ENCODE data around the gene NR5A1.

DNA sequence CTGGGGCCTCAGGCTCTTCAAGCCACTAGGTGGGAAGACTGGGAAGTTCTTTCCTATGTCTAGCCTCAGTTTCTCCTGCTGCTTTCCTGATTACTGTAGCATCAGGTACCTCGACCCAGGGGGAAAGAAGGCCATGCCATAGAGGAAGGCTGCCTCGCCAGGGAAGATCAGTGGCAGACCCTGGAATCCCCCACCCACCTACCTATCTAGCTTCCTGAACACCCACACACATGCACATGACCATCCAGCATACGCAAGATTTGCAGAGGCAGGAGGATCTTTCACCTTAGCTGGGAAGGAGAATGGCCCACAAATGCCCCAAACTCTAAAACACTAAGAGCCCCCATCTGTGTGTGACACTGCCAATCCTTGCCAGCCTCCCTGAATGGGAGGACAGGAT is 8.0 kb downstream of the NR5A1 start:
- TF ChIP-seq, protein P1, sequence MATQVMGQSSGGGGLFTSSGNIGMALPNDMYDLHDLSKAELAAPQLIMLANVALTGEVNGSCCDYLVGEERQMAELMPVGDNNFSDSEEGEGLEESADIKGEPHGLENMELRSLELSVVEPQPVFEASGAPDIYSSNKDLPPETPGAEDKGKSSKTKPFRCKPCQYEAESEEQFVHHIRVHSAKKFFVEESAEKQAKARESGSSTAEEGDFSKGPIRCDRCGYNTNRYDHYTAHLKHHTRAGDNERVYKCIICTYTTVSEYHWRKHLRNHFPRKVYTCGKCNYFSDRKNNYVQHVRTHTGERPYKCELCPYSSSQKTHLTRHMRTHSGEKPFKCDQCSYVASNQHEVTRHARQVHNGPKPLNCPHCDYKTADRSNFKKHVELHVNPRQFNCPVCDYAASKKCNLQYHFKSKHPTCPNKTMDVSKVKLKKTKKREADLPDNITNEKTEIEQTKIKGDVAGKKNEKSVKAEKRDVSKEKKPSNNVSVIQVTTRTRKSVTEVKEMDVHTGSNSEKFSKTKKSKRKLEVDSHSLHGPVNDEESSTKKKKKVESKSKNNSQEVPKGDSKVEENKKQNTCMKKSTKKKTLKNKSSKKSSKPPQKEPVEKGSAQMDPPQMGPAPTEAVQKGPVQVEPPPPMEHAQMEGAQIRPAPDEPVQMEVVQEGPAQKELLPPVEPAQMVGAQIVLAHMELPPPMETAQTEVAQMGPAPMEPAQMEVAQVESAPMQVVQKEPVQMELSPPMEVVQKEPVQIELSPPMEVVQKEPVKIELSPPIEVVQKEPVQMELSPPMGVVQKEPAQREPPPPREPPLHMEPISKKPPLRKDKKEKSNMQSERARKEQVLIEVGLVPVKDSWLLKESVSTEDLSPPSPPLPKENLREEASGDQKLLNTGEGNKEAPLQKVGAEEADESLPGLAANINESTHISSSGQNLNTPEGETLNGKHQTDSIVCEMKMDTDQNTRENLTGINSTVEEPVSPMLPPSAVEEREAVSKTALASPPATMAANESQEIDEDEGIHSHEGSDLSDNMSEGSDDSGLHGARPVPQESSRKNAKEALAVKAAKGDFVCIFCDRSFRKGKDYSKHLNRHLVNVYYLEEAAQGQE (IDR thresholded peaks at IDR 0.05; ENCODE audit: borderline replicate concordance in 1 of 2, low read depth in 1 of 2, low read length in 2 of 2), result no peak
- TF ChIP-seq, protein P2, sequence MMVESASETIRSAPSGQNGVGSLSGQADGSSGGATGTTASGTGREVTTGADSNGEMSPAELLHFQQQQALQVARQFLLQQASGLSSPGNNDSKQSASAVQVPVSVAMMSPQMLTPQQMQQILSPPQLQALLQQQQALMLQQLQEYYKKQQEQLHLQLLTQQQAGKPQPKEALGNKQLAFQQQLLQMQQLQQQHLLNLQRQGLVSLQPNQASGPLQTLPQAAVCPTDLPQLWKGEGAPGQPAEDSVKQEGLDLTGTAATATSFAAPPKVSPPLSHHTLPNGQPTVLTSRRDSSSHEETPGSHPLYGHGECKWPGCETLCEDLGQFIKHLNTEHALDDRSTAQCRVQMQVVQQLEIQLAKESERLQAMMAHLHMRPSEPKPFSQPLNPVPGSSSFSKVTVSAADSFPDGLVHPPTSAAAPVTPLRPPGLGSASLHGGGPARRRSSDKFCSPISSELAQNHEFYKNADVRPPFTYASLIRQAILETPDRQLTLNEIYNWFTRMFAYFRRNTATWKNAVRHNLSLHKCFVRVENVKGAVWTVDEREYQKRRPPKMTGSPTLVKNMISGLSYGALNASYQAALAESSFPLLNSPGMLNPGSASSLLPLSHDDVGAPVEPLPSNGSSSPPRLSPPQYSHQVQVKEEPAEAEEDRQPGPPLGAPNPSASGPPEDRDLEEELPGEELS (CRISPR knock-in tag; IDR thresholded peaks at IDR 0.05), result no peak
- TF ChIP-seq, protein P3, sequence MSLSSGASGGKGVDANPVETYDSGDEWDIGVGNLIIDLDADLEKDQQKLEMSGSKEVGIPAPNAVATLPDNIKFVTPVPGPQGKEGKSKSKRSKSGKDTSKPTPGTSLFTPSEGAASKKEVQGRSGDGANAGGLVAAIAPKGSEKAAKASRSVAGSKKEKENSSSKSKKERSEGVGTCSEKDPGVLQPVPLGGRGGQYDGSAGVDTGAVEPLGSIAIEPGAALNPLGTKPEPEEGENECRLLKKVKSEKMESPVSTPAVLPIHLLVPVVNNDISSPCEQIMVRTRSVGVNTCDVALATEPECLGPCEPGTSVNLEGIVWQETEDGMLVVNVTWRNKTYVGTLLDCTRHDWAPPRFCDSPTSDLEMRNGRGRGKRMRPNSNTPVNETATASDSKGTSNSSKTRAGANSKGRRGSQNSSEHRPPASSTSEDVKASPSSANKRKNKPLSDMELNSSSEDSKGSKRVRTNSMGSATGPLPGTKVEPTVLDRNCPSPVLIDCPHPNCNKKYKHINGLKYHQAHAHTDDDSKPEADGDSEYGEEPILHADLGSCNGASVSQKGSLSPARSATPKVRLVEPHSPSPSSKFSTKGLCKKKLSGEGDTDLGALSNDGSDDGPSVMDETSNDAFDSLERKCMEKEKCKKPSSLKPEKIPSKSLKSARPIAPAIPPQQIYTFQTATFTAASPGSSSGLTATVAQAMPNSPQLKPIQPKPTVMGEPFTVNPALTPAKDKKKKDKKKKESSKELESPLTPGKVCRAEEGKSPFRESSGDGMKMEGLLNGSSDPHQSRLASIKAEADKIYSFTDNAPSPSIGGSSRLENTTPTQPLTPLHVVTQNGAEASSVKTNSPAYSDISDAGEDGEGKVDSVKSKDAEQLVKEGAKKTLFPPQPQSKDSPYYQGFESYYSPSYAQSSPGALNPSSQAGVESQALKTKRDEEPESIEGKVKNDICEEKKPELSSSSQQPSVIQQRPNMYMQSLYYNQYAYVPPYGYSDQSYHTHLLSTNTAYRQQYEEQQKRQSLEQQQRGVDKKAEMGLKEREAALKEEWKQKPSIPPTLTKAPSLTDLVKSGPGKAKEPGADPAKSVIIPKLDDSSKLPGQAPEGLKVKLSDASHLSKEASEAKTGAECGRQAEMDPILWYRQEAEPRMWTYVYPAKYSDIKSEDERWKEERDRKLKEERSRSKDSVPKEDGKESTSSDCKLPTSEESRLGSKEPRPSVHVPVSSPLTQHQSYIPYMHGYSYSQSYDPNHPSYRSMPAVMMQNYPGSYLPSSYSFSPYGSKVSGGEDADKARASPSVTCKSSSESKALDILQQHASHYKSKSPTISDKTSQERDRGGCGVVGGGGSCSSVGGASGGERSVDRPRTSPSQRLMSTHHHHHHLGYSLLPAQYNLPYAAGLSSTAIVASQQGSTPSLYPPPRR (CRISPR knock-in tag; IDR thresholded peaks at IDR 0.05; ENCODE audit: borderline replicate concordance), result no peak
- TF ChIP-seq ZNF12 (CRISPR knock-in tag; IDR thresholded peaks at IDR 0.05), result no peak
- TF ChIP-seq, protein P4, sequence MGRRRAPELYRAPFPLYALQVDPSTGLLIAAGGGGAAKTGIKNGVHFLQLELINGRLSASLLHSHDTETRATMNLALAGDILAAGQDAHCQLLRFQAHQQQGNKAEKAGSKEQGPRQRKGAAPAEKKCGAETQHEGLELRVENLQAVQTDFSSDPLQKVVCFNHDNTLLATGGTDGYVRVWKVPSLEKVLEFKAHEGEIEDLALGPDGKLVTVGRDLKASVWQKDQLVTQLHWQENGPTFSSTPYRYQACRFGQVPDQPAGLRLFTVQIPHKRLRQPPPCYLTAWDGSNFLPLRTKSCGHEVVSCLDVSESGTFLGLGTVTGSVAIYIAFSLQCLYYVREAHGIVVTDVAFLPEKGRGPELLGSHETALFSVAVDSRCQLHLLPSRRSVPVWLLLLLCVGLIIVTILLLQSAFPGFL (CRISPR knock-in tag; IDR thresholded peaks at IDR 0.05), result no peak
- no peak for TF ChIP-seq ZNF207 (IDR thresholded peaks at IDR 0.05; ENCODE audit: borderline replicate concordance)
- TF ChIP-seq, protein P5, sequence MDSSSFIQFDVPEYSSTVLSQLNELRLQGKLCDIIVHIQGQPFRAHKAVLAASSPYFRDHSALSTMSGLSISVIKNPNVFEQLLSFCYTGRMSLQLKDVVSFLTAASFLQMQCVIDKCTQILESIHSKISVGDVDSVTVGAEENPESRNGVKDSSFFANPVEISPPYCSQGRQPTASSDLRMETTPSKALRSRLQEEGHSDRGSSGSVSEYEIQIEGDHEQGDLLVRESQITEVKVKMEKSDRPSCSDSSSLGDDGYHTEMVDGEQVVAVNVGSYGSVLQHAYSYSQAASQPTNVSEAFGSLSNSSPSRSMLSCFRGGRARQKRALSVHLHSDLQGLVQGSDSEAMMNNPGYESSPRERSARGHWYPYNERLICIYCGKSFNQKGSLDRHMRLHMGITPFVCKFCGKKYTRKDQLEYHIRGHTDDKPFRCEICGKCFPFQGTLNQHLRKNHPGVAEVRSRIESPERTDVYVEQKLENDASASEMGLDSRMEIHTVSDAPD (CRISPR knock-in tag; IDR thresholded peaks at IDR 0.05), result no peak
- TF ChIP-seq POLR2A (IDR thresholded peaks at IDR 0.05; ENCODE audit: insufficient read depth in 1 of 2, low read depth in 2 of 2, low read length in 2 of 2), result no peak
- no peak for TF ChIP-seq MYNN (CRISPR knock-in tag; IDR thresholded peaks at IDR 0.05; ENCODE audit: low read depth)
- TF ChIP-seq ZNF850 (CRISPR knock-in tag; conservative IDR thresholded peaks at IDR 0.05), result no peak
